DND-41 (cell line): ENCODE data around the gene SDHA.
"Not testable (repeated sequence)": the region's sequence is repeated elsewhere in the genome, so short reads cannot be mapped to it uniquely, and the experiment has no call there.

Source experiments
- CTCF ChIP-seq: IDR thresholded peaks from 2 replicates; pipeline ENCODE4 v1.5.1; 2012; ENCODE audit warnings: borderline replicate concordance, low read length, moderate library complexity, mild to moderate bottlenecking; ENCODE audit not compliant: poor library complexity, severe bottlenecking; ENCODE audit errors: extremely low read depth
- EZH2 ChIP-seq: IDR thresholded peaks from 3 replicates; pipeline ENCODE4 v1.6.1; 2012; ENCODE audit warnings: borderline replicate concordance, low read depth, mild to moderate bottlenecking, moderate library complexity, low read length, inconsistent platforms; ENCODE audit not compliant: severe bottlenecking

DNA sequence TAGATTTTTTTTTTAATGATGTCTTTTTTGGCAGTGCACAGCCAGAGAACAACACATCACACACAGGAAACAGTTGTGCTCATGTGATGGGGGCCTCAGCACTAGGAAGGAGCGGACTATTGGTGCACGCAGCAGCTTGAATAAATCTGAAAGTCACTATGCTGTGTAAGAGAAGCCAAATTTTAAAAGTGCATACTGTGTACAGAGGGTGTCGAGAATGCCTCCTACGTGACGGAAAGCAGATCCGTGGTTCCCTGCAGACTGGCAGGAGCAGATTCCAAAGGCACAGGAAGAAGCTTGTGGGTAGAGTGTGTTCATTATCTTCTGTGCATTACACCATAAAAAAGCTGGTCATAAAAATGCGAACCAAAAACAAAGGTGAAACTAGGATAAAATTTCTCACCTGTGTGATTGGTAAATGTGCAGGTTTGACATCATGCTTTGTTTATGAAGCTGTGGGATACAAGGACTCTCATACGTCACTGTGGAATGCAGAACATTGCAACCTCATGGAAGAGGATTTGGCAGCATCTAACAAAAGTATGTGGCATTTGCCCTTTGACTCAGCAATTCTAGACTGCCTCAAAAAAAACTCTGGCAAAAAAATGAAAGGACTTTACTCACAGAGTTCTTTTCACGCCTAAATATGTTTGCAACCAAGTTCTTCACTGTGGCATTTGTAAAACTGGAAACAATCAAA is 45.3 kb downstream of the SDHA start:
- TF ChIP-seq CTCF, EZH2: not testable (repeated sequence)
